Suppressor macrophage treated with lipopolysaccharide for 4 hours (primary cell): Measurements from ENCODE around the gene LPAR1.
A peak's percentile ranks its signal among the peaks of the same experiment; 100 is the strongest.

ENCODE experiments used
- DNase-seq: peaks from one replicate; pipeline ENCODE4 v3.0.0-alpha.2; 2020

Gene LPAR1

DNA sequence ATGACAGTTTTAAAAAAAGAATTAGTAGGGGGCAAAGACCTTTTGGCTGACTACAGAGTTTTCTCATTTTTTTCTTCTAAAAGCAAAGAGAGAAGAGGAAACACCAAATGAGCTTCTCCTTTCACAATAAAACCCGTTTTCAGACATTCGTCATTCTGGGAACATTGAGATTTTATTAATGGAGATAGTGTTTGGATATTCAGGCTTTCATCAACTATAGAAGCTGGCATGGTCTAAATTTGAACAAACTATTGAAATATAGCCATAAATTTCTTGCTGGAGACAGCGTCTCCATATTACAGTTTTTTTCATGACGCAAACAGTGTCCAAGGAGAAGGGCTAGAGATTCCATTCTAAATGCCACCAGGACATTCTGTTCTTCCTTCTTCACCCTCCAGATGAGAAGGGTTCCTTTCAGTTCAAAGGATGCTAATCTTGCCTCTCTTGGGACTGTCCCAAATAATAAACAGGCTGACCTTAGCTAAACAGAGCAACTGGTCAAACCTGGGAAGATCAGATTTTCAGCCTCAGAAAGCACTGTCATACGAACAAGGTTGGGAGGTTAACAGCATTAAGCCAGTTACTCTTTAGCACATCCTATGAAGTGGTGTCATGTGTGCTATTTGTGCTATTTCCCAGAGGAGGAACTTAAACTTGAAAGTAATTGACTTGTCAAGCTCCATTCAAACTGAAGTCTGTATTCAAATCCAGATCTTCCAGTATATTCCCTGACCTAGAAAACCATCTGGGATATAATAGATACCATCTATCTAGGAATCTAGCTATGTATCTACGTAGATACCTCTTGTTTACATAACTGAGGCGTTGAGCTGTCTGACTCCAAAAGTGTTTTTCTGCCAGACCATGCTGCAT is 125.6 kb downstream of the LPAR1 start:
- DNase-seq, result peak; percentile 42

DNA sequence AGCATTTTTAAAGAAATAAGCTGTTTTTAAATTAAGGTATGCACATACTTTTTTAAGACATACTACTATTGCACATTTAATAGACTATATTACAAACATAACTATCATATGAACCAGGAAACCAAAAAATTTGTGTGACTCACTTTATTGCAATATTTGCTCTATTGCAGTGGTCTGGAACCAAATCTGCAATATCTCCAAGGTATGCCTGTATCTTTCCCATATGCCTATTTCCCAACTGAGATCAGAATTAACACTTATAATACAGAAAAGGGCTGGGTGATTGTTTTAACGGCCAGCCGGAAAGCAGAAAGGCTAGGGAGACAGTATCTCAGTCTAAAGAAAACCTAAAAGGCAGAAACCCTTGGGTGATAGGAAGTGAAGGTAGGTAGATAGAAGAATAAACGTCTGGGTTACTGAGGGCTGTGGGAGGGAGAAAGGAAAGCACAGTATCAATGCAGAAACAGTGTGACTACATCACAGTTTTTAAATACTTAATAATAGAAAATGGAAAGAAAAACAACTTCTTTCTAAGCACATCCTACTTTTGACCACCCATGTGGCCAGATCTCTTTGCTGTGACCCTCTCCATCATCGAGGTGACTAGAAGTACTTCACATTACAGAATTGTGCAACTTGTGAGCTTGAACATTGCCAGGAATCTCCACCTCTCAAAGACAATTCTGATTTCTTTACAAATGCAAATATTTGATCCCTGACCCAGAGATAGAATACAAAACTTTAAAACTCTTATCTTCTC is 126.4 kb downstream of the LPAR1 start:
- peak; percentile 40 for DNase-seq

DNA sequence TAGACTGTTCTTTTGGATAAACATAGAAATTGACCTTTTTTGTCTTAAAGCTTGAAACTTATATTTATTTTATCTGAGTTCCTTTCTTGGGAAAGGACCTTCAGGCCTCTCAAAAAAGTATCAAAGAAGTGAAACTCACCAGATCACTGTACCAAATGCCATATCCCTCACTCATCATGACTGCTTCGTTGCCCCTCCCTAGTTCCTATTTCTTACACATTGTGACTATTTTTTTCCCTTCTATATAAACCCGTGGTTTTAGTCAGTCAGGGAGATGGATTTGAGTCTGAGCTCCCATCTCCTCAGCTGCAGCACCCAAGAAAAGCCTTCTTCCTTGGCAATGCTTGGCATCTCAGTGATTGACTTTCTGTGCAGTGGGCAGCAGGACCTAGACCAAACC is 129.4 kb downstream of the LPAR1 start:
- DNase-seq, result no peak

DNA sequence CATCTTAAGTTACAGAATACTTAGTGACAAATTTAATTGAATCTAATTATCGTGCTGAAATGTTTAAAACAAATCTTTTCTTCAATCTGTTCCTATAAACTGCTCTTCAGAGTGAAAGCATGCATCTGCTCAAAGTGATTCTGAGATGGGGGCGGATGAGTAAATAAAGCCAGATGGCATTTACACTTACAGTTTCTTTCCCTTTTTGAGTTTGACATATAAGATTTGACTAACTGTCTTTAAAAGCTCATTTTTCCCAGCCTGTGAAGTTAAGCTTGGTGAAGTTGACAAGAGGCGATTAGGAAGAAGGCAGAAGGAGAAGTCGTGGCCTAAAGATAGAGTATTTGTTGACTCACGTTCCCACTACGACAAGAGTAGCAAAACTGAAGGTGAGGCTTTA is 137.4 kb downstream of the LPAR1 start:
- DNase-seq, result peak; percentile 76

DNA sequence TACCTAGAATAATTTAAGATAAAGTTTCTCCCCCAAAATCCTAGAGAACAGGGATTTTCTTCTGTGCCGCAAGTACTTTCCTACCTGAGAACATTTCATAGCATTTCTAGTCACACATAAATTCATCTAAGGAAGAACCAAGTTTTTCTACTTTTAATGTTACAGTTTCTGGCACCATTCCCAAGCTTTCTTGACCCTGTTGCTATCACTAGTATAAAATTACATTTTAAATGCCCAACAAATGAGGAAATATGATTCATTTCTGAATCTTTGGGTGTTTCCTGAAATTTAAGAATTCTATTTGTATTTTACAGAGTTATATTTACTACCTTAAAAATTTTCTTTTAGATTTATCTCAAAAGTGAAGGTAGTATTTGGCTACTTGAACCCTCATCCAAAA is 137.8 kb downstream of the LPAR1 start:
- DNase-seq, result peak; percentile 40

DNA sequence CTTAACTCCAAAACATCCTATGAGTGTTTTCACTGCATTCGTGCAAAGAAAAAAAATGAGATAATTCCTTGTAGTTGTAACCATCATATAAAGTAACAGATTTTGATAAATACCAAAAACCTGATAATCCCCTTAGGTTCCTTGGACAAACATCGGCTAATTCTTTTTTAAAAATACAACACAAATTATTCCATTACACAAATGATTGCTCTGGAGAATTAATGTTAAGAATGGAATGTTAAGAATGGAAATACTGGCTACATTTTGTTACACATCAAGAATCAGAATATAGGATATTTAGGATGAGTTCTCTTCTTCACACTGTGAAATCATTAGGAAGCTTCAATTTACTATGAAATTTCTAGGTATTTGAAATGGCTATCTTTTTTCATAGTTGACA is 139.4 kb downstream of the LPAR1 start:
- no peak for DNase-seq

DNA sequence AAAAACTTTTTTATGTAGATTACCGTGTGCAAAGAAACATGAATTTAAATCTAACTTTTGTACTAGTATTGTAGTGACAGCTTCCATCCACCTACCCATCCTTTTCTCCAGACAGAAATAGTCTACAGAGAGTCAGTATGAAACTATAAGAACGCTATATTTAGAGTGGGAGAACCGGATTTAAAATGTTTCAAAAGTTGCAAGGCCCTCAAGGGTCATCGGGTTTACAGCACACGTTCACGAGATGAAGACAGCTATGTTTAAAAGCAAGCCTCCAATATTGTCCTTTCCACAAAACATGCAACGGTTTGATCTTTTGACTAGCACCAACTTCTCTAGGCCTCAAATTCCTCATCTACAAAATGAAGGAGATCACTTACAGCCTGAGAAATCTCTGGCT is 139.9 kb downstream of the LPAR1 start:
- no peak for DNase-seq

DNA sequence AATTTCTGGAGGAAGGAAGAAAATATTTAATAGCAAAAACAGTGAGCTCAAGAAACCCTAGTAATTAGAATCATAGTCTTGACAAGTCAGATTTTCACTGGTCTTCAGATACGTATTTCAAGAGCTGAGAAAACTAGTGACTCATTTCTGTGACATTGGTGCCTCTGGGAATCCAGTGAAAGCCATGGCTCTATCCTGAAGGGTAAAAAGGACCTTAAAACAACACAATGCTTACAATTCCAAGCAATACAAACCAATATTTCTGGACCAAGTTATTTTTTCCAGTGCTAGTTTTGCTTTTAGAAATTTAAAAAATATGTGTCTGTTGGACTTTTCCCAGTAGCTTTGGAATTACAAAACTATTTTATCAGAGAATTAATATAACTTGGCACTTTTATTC is 140.3 kb downstream of the LPAR1 start:
- no peak for DNase-seq

DNA sequence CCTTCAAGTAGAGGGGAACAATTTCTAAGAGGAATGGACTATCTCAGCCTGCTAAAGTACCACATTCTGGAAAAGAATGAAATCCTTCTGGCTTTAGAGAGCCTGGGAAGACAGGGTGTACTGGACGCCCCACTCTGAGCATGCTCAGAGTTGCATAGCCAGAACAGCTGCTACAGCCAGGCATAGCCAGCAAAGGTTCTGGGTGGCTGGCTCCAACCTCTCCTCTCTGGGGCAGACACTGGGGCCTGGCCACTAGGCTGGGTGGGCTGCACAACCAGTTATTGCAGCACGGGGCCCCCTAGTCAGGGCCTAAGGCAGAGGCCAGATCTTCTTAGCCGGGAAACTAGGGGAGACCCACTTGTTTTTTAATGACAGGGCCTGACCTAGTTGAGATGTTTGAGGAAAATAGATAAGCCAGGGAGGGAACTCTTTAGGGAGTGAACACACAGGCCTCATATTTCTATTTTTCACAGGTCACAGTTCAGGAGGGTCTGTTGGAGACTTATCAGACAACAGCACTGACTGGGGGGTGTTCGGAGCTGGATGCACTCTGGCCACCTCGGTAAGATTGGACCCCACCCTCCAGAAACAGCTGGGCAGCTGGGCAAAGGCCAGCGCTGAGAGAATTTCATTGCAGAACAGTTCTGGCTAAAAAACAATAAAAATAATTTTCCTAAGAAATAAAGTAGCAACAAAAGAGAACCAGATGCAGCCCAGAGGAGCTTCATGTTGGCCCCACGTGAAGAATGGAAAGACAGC is 142.9 kb downstream of the LPAR1 start:
- DNase-seq, result no peak

DNA sequence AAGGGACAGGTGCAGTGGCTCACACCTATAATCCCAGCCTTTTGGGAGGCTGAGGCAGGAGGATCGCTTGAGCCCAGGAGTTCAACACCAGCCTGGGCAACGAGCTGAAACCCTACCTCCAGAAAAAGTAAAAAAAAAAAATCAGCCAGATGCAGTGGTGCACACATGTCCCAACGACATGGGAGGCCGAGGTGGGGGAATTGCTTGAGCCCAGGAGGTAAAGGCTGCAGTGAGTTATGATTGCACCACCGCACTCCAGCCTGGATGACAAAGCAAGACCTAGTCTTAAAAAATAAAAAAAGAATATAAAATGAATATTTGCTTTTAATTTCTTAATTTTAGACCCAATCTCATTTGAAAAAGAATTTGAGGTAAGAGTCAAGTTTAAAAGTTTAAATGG is 143.5 kb downstream of the LPAR1 start:
- DNase-seq, result no peak

DNA sequence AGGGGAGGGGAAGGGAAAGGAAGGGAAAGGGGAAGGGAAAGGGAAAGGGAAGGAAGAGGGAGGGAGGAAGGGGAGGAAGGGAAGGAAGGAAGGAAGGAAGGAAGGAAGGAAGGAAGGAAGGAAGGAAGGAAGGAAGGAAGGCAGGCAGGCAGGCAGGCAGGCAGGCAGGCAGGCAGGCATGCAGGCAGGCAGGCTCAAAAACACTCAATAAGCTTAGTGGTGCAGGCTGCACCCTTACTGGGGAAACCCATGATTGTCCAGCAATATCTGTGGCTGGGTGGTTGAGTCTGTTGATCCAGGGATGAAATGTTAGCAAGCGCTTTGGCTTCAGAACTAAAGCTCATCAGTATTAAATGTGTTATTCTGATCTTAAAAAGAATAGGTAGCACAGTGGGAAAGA is 145.6 kb downstream of the LPAR1 start:
- DNase-seq, result no peak

DNA sequence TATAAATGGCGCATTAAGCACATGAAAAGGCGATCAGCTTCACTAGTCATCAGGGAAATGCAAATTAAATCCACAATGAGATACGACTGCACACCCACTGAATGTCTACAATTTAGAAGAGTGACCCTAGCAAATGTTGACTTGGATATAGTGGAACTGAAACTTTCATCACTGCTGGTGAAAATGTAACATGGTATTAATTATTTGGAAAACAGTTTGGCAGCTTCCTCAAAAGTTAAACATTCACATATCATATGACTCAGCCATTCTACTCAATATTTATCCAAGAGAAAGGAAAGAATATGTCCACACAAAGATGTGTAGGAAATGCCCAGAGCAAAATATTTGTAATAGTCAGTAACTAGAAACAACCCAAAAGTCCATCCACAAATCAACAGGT is 146.5 kb downstream of the LPAR1 start:
- DNase-seq, result peak; percentile 82

DNA sequence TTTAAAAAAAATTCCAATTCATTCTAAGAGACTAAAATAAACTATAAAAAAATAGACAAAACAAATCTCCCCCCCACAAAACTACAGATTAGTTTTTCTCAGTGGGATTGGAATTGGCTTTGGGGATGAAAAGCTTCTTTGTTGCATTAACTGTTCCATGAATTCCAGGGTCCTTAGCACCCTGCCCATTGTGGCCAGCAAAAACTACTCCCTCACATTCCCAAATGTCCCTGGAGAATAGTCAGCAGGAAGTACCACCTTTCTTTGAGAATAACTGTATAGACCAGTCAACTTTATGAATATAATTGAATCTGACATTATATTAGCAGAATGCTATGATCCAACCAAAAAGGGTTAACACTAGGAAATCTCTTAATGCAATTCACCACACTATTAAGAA is 147.9 kb downstream of the LPAR1 start:
- no peak for DNase-seq

DNA sequence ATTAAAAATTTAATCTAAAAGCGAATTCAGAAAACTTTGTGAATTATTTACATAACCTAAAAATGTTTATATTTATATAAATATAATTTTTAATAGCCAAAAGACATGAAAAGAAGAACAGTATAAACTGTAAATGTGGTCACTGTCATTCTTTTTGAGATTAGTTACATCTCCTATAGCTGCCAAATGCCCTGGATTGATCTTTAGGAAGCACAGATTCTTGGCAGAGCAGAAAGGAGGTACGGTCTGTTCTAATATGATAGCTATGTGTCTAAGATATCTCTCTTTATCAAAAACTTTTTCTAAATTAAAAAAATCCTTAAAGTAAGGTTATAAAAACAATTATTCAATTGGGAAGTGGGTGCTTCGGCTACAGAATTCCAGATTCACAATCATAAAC is 151.0 kb downstream of the LPAR1 start:
- DNase-seq, result no peak

DNA sequence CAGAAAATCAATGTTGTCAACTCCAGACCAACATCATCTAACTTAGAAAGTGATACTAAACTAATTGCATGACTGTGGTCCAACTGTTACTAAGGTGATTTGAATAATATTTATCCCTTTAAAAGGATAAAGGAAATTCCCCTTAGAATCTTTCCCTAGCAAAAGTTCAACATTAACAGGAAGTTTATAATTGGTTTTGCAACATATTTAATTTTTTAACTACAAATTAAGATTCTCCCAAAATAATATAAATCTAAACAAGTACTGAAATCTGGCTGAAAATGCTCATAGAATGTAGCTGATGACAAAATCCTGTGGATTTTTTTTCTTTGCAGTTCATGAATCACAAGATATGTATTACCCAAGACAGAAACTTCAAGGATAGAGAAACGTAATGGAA is 151.4 kb downstream of the LPAR1 start:
- DNase-seq, result peak; percentile 77

DNA sequence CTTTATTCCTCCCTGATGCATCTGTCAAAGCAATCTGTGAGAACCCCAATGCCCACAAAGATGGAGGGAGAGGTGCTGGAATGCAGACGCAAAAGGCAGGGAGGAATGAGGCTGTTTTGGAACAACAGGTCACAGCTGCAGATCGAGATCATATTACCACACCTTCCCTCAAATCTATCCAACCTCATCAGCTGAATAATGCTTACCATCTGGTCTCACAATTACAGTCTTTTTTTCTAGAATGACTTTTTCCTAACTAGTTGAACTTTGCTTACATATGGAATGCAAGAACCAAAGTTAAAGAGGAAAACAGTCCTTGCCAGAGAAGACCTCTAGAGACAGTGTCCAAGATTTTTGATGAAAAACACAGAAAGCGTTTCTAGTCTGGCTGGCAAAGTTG is 158.1 kb downstream of the LPAR1 start:
- no peak for DNase-seq

DNA sequence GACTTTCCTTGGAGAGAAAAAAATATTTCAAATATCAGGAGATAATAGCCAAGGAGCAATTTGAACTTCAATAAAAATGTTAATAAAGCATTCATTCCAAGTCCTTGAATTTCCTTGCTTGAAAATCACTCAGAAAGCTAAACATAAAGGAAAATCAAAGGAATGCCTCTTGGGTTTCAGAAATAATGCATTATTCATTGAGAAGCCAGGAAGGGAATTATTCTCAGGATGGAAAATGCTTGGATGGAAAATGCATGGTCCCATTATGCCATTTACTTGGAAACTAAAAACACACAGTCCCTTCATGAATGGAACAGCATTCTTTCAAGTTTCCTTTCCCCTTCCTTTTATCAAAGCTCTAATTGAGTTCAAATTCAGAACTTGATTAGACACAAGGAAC is 160.9 kb downstream of the LPAR1 start:
- no peak for DNase-seq

DNA sequence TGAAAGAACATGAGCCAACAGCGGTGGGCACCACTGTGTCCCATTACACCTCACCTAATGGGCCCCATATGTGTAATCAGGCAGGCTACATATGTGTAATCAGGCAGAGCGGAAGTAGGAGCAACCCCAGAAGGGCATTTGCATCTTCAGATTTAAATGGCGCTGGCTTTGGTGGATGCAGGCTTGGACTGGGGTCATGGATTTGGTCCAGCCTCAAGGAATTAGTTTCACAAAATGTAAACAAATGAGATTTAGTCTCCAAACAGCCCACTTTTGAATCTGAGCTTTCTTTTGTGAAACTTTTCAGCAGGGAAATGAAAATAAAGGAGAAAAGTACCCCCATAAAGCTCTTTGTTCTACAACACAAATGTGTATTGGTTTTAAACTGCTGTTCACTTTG is 161.3 kb downstream of the LPAR1 start:
- DNase-seq, result no peak

DNA sequence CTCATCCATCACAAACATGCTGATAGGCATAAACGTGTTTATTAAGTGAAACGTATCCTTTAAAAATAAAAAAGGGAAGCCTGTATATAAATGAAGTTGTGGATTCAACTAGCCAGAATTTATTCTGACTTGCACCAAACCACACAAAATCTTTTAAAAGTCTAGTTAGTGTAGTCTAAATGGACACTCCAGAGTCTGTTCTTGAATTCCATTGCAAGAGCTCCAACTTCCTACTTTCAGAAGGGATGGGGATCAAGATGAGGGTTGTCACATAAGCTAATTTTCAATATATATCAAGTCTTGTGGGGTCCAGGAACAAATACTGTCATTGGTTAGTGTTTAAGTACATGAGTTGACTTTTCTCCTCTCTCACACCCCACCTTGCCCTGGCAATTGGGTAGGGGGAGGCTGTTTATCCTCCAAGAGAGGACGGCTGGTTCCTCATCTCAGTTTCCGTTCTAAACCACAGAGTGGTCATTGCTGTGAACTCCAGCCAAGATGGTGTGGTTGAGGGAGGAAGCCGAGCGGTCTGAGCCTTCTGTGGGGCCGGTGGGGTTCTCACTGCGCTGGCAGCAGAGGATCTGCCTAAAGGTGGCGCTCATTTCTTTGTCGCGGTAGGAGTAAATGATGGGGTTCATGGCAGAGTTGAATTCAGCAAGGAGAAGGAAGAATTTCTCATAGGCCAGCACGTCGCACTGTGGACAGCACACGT is 163.2 kb downstream of the LPAR1 start:
- peak; percentile 73 for DNase-seq

DNA sequence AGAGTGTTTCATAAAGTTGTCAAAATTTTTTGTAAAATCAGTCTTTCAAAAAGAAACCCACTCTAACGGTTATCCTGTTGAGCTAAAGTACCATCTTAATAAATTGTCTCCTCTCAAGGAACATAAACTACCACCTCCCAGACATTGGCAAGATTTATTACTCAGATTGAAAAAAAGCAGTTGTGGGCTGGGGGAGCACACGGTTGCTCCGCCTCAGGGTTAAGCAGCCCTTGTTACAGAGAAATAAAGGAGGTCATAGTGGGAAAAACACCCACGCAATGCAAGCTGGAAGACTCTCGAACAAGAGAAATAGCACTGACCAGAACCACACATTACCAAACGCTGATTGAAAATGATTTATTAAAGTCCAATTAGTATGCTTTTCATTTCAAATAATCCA is 165.3 kb downstream of the LPAR1 start:
- no peak for DNase-seq

DNA sequence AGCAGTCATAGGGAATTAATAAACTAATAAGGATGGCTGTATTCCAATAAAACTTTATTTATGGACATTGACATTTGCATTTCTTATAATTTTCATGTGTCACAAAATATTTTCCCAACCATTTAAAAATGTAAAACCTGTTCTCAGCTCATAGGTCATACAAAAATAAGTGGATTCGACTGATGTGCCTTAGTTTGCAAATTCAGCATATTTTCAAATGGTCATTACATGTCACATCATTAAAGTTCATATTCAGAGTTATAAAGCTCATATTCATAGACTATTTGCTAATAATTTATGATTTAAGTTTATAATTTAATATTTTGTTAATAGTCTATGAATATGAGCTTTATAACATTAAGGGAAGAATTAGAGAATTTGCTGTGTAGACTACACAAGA is 166.5 kb downstream of the LPAR1 start:
- no peak for DNase-seq

DNA sequence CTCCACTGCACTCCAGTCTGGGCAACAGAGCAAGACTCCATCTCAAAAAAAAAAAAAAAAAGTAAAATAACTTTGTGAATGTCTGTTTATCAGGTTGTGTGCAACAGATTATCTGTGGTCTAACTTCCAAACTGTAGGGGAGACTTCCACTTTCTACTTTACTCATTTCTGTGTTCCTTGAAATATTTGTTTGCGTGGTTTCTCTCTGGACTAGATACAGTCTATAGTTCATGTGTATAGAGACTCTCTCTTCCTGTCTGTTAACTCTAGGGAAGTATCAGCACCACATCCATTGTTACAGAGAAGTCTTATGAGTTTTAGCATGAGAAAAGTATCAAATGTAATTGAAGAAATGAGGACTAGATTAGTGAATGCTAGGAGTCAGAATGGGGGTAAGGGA is 168.3 kb downstream of the LPAR1 start:
- peak; percentile 42 for DNase-seq

DNA sequence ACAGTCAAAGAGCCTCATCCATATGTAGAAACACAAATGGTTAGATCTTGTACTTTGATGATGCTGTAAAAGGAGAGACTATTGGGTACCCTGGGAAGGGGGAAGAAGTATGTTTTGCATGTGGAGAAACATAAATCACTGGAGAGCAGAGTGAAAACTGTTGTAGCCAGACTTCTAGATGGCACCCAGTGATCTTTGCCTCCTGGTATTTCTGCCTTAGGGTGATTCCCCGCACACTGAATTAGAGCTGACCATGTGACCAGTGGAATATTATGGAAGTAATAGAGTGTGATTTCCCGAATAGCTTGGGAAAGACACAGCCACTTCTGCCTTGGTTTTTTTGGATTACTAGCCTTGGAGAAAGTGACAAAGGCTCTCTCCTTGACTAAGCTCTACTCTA is 174.3 kb downstream of the LPAR1 start:
- DNase-seq, result no peak
